ENCODE data around the gene LHPP.

GRCh38 chr10:124615259-124615658 lies 153.6 kb downstream of the LHPP start:
- TF ChIP-seq POLR2AphosphoS5 (IDR thresholded peaks at IDR 0.05) (no peak), CTCF (IDR thresholded peaks at IDR 0.05) (no peak), EP300 (IDR thresholded peaks at IDR 0.05) (no peak)
